SK-N-SH (cell line): ENCODE results near the gene HDGFL2. TPM values are rescaled to one million over a fixed set of nuclear protein-coding genes. Genes with fewer than 3 reads are reported as not detected.

Experiments used
- CTCF ChIA-PET: fragments of 300-600, 350-600 bp; formaldehyde crosslinking; extraction: SDS; loops from one replicate; lab custom pipeline; 2021; lab: Yijun Ruan, JAX
- POLR2A ChIA-PET: fragments of 350-600 bp; sonication (Branson Sonifier 250); formaldehyde crosslinking; extraction: SDS; loops from one replicate; lab custom pipeline; 2020; ENCODE audit warnings: antibody characterized with exemption, inconsistent platforms; lab: Yijun Ruan, JAX
- DNase-seq: peaks from one replicate; pipeline ENCODE4 v3.0.0; 2012
- H2AFZ ChIP-seq: fragments of 200-600 bp; sonication (generic); 2 replicates; pipeline ENCODE4 v1.8.1; 2016; ENCODE audit warnings: antibody characterized with exemption, mild to moderate bottlenecking, low read depth
- H3F3A ChIP-seq: fragments of 200-600 bp; sonication (generic); replicated peaks from 2 replicates; pipeline ENCODE3; 2016; ENCODE audit warnings: antibody characterized with exemption, mild to moderate bottlenecking; ENCODE audit not compliant: insufficient read depth
- H3K27ac ChIP-seq, 2 experiments: fragments of 200-500 bp in 1 of 2; fragments of 200-600 bp in 1 of 2; sonication (Bioruptor generic) in 1 of 2; sonication (generic), shearing (Covaris generic) in 1 of 2; 2 replicates each; pipeline versions ENCODE4 v1.5.1 to v1.6.1; 2014 to 2016; ENCODE audit warnings: low read depth in 2 of 2, inconsistent platforms in 1 of 2, low read length in 1 of 2, mild to moderate bottlenecking in 1 of 2, mixed read lengths in 1 of 2
- H3K27me3 ChIP-seq: fragments of 200-600 bp; sonication (generic), shearing (Covaris generic); 2 replicates; pipeline ENCODE4 v1.6.1; 2016; ENCODE audit warnings: mixed run types; ENCODE audit not compliant: insufficient read depth
- H3K36me3 ChIP-seq, 2 experiments: fragments of 200-500 bp in 1 of 2; fragments of 200-600 bp in 1 of 2; sonication (Bioruptor generic) in 1 of 2; sonication (generic) in 1 of 2; replicated peaks in 1 of 2; 2 replicates each; pipeline versions ENCODE3 to v1.5.1; 2014 to 2016; ENCODE audit warnings: low read length in 1 of 2, mild to moderate bottlenecking in 1 of 2; ENCODE audit not compliant: insufficient read depth in 2 of 2, control insufficient read depth in 1 of 2
- H3K4me1 ChIP-seq, 2 experiments: fragments of 200-500 bp in 1 of 2; fragments of 200-600 bp in 1 of 2; sonication (Bioruptor generic) in 1 of 2; sonication (generic), shearing (Covaris generic) in 1 of 2; 2 replicates each; pipeline versions ENCODE4 v1.5.1 to v1.6.1; 2014 to 2016; ENCODE audit warnings: low read depth in 1 of 2, low read length in 1 of 2, mixed run types in 1 of 2; ENCODE audit not compliant: insufficient read depth in 2 of 2, control insufficient read depth in 1 of 2
- H3K4me2 ChIP-seq: fragments of 200-600 bp; sonication (generic), shearing (Covaris generic); 2 replicates; pipeline ENCODE4 v1.6.1; 2017; ENCODE audit warnings: mixed run types
- H3K4me3 ChIP-seq, 2 experiments: fragments of 200-500 bp in 1 of 2; fragments of 200-600 bp in 1 of 2; sonication (Bioruptor generic) in 1 of 2; sonication (generic), shearing (Covaris generic) in 1 of 2; 2 replicates each; pipeline versions ENCODE4 v1.5.1 to v1.8.1; 2014 to 2016; ENCODE audit warnings: low read depth in 2 of 2, inconsistent platforms in 1 of 2, low read length in 1 of 2, mild to moderate bottlenecking in 1 of 2, mixed read lengths in 1 of 2, moderate library complexity in 1 of 2
- H3K79me2 ChIP-seq: fragments of 200-600 bp; sonication (generic); 2 replicates; pipeline ENCODE4 v1.8.1; 2017; ENCODE audit warnings: mild to moderate bottlenecking; ENCODE audit not compliant: insufficient read depth
- H3K9ac ChIP-seq: fragments of 200-600 bp; sonication (generic); 2 replicates; pipeline ENCODE4 v1.6.1; 2017; ENCODE audit warnings: mixed run types
- H3K9me2 ChIP-seq: fragments of 200-600 bp; sonication (generic); 2 replicates; pipeline ENCODE4 v1.6.1; 2017; ENCODE audit warnings: mixed run types
- H3K9me3 ChIP-seq: fragments of 200-600 bp; sonication (generic); 2 replicates; pipeline ENCODE4 v1.6.1; 2017; ENCODE audit warnings: mixed run types, mild to moderate bottlenecking, moderate library complexity
- H4K20me1 ChIP-seq: fragments of 200-600 bp; sonication (generic); 2 replicates; pipeline ENCODE4 v1.6.1; 2017; ENCODE audit warnings: mild to moderate bottlenecking, mixed run types; ENCODE audit not compliant: insufficient read depth
- ELF1 ChIP-seq: IDR thresholded peaks from 2 replicates; pipeline ENCODE4 v1.4.0; 2012
- EP300 ChIP-seq, 2 experiments: IDR thresholded peaks; 2 replicates each; pipeline versions ENCODE4 v1.4.0 to v1.6.1; 2012; ENCODE audit warnings: borderline replicate concordance in 1 of 2, low read depth in 1 of 2, low read length in 1 of 2
- EZH2phosphoT487 ChIP-seq: fragments of 200-600 bp; sonication (generic); IDR thresholded peaks from 2 replicates; pipeline ENCODE4 v1.6.1; 2017; ENCODE audit warnings: low read depth, mixed run types, mild to moderate bottlenecking, antibody characterized with exemption, moderate library complexity, borderline replicate concordance
- FOSL2 ChIP-seq: IDR thresholded peaks from 2 replicates; pipeline ENCODE4 v1.4.0; 2012; ENCODE audit warnings: low read depth, mild to moderate bottlenecking, moderate library complexity, borderline replicate concordance
- GATA2 ChIP-seq: sonication (generic); formaldehyde crosslinking; IDR thresholded peaks from 2 replicates; pipeline ENCODE4 v1.5.0; 2020; ENCODE audit warnings: mild to moderate bottlenecking, missing genetic modification reagents
- MEF2A ChIP-seq: IDR thresholded peaks from 2 replicates; pipeline ENCODE4 v1.4.0; 2012; ENCODE audit warnings: low read depth, borderline replicate concordance
- PBX3 ChIP-seq: IDR thresholded peaks from 2 replicates; pipeline ENCODE4; 2012
- RAD21 ChIP-seq: IDR thresholded peaks from 2 replicates; pipeline ENCODE4 v1.6.1; 2012; ENCODE audit warnings: mild to moderate bottlenecking, low read length
- SIN3A ChIP-seq: IDR thresholded peaks from 2 replicates; pipeline ENCODE4 v1.6.1; 2012; ENCODE audit warnings: low read depth, mild to moderate bottlenecking, low read length, moderate library complexity, borderline replicate concordance
- SMC3 ChIP-seq: IDR thresholded peaks from 2 replicates; pipeline ENCODE4 v1.6.1; 2012; ENCODE audit warnings: low read depth, low read length, improper control_type of control experiment
- TAF1 ChIP-seq: IDR thresholded peaks from 2 replicates; pipeline ENCODE4 v1.6.1; 2012; ENCODE audit warnings: low read depth, mild to moderate bottlenecking, low read length, moderate library complexity, borderline replicate concordance
- TEAD4 ChIP-seq: IDR thresholded peaks from 2 replicates; pipeline ENCODE4 v1.4.0; 2012; ENCODE audit warnings: mild to moderate bottlenecking, borderline replicate concordance; ENCODE audit not compliant: insufficient read depth
- USF1 ChIP-seq: IDR thresholded peaks from 2 replicates; pipeline ENCODE4 v1.4.0; 2012; ENCODE audit warnings: low read depth, borderline replicate concordance
- USF2 ChIP-seq: fragments of 150-350 bp; IDR thresholded peaks from 2 replicates; pipeline ENCODE4 v1.6.1; 2017; ENCODE audit warnings: antibody characterized with exemption, low read length, low read depth, borderline replicate concordance
- WGBS: methylation state at CpG from one replicate; pipeline ENCODE4 v1.1.6; 2017; ENCODE audit warnings: low lambda C conversion rate; 5-methylcytosine and 5-hydroxymethylcytosine counted together
- polyA plus RNA-seq, 3 experiments: library from polyadenylated mRNA; depleted of rRNA; stranded (reverse); fragments of >200 nt; gene quantifications; 2 replicates each; pipeline ENCODE4 v1.2.3, GENCODE V29; 2012
- TF ChIP-seq, protein P1 (sequence below): fragments of 200-600 bp; sonication (generic); IDR thresholded peaks from 2 replicates; pipeline ENCODE4 v1.6.1; 2017; ENCODE audit warnings: antibody characterized with exemption, mild to moderate bottlenecking, moderate library complexity

The HDGFL2 gene
- polyA plus RNA-seq, 1 of the 3 experiments (the other 2 are of a cell fraction) = 77.8 TPM

DNA sequence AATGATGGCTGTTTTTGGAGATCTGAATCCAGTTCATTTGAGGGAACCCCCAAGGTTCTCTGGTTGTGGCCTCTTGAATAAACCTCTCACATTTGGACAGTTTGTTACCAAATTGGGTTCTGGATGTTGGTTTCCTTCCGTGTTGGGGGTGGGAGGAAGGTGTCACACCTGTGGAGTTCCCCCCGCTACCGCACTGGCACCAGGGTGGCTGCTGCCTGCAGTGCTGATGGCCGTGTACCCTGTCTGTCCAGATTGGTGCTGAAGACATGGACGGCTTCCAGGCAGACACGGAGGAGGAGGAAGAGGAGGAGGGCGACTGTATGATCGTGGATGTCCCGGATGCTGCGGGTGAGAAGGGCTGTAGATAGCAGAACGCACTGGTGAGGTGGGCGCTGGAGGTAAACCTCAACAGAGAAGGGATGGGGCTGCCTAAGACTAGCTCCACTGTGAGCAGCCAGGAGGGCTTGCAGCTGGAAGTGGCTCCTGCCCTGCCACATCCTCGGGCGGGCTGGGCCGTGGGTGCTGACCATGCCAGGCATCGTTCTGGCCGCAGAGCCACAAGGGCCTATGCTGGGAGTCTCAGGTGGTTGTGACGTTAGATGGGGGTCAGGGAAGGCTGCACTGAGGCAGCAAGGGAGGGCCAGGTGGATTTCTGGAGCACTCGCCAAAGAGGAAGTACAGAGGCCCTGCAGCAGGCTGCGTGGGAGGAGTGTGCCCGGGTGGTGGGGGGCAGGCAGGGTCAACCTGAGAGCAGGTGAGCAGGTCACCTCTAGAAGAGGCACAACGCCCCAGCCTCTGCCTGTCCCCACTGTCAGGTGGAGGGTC lies 29.9 kb upstream of the HDGFL2 start:
- POLR2A ChIA-PET = no interaction called here
- no peaks in the 10 kb centered on the region for H3K9me3 ChIP-seq
- H3K27me3 ChIP-seq = no peaks in the 10 kb centered on the region
- no peak overlapping the region for H3K9ac ChIP-seq
- no peaks in the 10 kb centered on the region for H3K4me1 ChIP-seq
- H3K9me2 ChIP-seq = no peaks in the 10 kb centered on the region
- H3K79me2 ChIP-seq = no peaks in the 10 kb centered on the region; the same call in 1 of the 2 replicates
- no peaks in the 10 kb centered on the region for H3F3A ChIP-seq
- 88% methylated on average over 13 of the region's 22 CpGs for WGBS
- no peak overlapping the region for H3K27ac ChIP-seq
- CTCF ChIA-PET = no interaction called here
- H4K20me1 ChIP-seq = no peaks in the 10 kb centered on the region
- no peak overlapping the region for H2AFZ ChIP-seq
- H3K36me3 ChIP-seq = peaks cover 0 to 32% of the 10 kb centered on the region in 2 experiments
- DNase-seq = no peak
- TF ChIP-seq EP300 (IDR thresholded peaks at IDR 0.05; ENCODE audit: borderline replicate concordance in 1 of 2, low read depth in 1 of 2, low read length in 1 of 2) = no peak
- no peak for TF ChIP-seq SIN3A
- no peak for TF ChIP-seq GATA2 (CRISPR knock-in tag)
- TF ChIP-seq, protein P1, sequence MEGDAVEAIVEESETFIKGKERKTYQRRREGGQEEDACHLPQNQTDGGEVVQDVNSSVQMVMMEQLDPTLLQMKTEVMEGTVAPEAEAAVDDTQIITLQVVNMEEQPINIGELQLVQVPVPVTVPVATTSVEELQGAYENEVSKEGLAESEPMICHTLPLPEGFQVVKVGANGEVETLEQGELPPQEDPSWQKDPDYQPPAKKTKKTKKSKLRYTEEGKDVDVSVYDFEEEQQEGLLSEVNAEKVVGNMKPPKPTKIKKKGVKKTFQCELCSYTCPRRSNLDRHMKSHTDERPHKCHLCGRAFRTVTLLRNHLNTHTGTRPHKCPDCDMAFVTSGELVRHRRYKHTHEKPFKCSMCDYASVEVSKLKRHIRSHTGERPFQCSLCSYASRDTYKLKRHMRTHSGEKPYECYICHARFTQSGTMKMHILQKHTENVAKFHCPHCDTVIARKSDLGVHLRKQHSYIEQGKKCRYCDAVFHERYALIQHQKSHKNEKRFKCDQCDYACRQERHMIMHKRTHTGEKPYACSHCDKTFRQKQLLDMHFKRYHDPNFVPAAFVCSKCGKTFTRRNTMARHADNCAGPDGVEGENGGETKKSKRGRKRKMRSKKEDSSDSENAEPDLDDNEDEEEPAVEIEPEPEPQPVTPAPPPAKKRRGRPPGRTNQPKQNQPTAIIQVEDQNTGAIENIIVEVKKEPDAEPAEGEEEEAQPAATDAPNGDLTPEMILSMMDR = no peak
- TF ChIP-seq SMC3 = no peak
- TF ChIP-seq USF1 = no peak
- no peak for TF ChIP-seq FOSL2
- no peak for TF ChIP-seq ELF1
- no peak for TF ChIP-seq EZH2phosphoT487
- H3K4me3 ChIP-seq = no peak overlapping the region
- H3K4me2 ChIP-seq = no peak overlapping the region

- Histone ChIP-seq H3K4me3 (no peak overlapping the region), H3K27me3 (no peaks in the 10 kb centered on the region), H3F3A (no peaks in the 10 kb centered on the region), H3K9me3 (no peaks in the 10 kb centered on the region), H3K9ac (no peak overlapping the region), H3K79me2 (no peaks in the 10 kb centered on the region; the same call in 1 of the 2 replicates), H3K9me2 (no peaks in the 10 kb centered on the region), H3K4me2 (no peak overlapping the region), H4K20me1 (no peaks in the 10 kb centered on the region), H3K27ac (no peak overlapping the region), H3K36me3 (peaks cover 0 to 38% of the 10 kb centered on the region in 2 experiments), H3K4me1 (no peaks in the 10 kb centered on the region), H2AFZ (no peak overlapping the region)
- POLR2A ChIA-PET = no interaction called here
- WGBS = 95% methylated on average over 9 of the region's 10 CpGs
- no peak for DNase-seq
- TF ChIP-seq, protein P1 = no peak
- TF ChIP-seq SMC3 (no peak), USF2 (no peak), ELF1 (no peak), FOSL2 (no peak), TEAD4 (no peak), PBX3 (no peak), TAF1 (no peak), MEF2A (no peak), RAD21 (no peak), SIN3A (no peak)
- CTCF ChIA-PET = no interaction called here
Observed at GRCh38 chr19:4442819-4443146, 29.3 kb upstream of the HDGFL2 start.
